ENCODE results near the gene DIP2B. TPM values are rescaled to one million over a fixed set of nuclear protein-coding genes. Genes with fewer than 3 reads are reported as not detected.

Gene DIP2B
- total and polyA plus RNA-seq, 2 donors (not counting 1 experiment from before 2014, with no cell fraction given) = 12.6 to 21.0 TPM

DNA sequence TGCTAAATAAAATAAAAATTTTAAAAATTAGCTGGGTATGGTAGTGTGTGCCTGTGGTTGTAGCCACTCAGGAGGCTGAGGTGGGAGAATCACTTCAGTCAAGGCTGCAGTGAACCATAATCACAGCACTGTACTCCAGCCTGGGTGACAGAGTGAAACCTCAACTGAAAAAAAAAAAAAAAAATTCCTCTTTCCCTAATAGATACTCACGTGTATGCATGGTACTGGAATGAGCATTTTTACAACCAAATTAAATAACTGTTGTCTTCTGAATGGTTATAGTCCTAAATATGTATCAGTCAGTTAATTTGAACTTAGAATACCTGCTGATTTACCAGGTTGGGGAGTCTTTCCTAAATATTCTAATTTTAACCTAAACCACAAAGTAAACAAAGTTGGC is 160.8 kb downstream of the DIP2B start:
- no peak overlapping the region for H3K4me2 ChIP-seq (ENCODE audit: extremely low read depth, insufficient read depth, low read length)
- no peaks in the 10 kb centered on the region for H4K20me1 ChIP-seq (ENCODE audit: control insufficient read depth, extremely low read depth, insufficient read depth, low read length)
- no peaks in the 10 kb centered on the region for H3K4me1 ChIP-seq (ENCODE audit: control insufficient read depth, extremely low read depth, insufficient read depth, low read length)
- H3K27ac ChIP-seq (ENCODE audit: insufficient read depth, low read length) = no peak overlapping the region
- H3K27me3 ChIP-seq (ENCODE audit: control insufficient read depth, insufficient read depth, low read length) = no peaks in the 10 kb centered on the region
- no peak overlapping the region for H3K4me3 ChIP-seq (replicated peaks in 1 of 4; ENCODE audit: control extremely low read depth in 1 of 4, insufficient read depth in 1 of 4, low read depth in 3 of 4, low read length in 4 of 4)
- no peak for DNase-seq (ENCODE audit: low read depth in 2 of 2)
- TF ChIP-seq, protein P1, sequence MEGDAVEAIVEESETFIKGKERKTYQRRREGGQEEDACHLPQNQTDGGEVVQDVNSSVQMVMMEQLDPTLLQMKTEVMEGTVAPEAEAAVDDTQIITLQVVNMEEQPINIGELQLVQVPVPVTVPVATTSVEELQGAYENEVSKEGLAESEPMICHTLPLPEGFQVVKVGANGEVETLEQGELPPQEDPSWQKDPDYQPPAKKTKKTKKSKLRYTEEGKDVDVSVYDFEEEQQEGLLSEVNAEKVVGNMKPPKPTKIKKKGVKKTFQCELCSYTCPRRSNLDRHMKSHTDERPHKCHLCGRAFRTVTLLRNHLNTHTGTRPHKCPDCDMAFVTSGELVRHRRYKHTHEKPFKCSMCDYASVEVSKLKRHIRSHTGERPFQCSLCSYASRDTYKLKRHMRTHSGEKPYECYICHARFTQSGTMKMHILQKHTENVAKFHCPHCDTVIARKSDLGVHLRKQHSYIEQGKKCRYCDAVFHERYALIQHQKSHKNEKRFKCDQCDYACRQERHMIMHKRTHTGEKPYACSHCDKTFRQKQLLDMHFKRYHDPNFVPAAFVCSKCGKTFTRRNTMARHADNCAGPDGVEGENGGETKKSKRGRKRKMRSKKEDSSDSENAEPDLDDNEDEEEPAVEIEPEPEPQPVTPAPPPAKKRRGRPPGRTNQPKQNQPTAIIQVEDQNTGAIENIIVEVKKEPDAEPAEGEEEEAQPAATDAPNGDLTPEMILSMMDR (conservative IDR thresholded peaks at IDR 0.05 in 1 of 2, IDR thresholded peaks at IDR 0.05 in 1 of 2; ENCODE audit: low read depth in 1 of 2, low read length in 2 of 2) = no peak
- TF ChIP-seq EZH2 (IDR thresholded peaks at IDR 0.05; ENCODE audit: low read length, missing control alignments) = no peak
- H3K9me3 ChIP-seq (ENCODE audit: control insufficient read depth, insufficient read depth, low read depth, low read length) = no peaks in the 10 kb centered on the region
- H3K79me2 ChIP-seq (ENCODE audit: control insufficient read depth, insufficient read depth, low read length) = no peaks in the 10 kb centered on the region
- H2AFZ ChIP-seq (ENCODE audit: low read length) = no peak overlapping the region
- H3K9ac ChIP-seq (ENCODE audit: insufficient read depth, low read length) = no peak overlapping the region
- no peaks in the 10 kb centered on the region for H3K36me3 ChIP-seq (ENCODE audit: control insufficient read depth, insufficient read depth, low read length)

DNA sequence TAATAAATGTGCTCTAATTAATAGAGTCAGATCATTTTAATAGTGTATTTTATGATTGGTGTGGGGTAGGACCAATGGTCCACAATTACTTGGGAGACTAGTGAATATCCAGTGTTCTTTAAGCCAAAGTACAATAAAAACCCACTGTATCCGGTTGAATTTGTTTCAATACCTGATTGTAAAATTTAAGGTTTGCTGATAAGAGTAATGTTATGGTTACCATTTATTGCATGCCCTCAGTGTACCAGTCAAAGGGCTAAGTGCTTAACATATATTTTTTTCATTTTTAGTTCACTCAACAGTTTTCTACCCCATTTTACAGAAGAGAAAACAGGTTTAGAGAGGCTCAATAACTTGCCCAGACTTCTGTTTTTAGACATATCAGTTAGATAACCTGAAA is 161.2 kb downstream of the DIP2B start:
- no peak for DNase-seq (ENCODE audit: low read depth in 2 of 2)
- TF ChIP-seq, protein P1 (conservative IDR thresholded peaks at IDR 0.05 in 1 of 2, IDR thresholded peaks at IDR 0.05 in 1 of 2; ENCODE audit: low read depth in 1 of 2, low read length in 2 of 2) = no peak
- no peak for TF ChIP-seq EZH2 (IDR thresholded peaks at IDR 0.05; ENCODE audit: low read length, missing control alignments)
- H3K27ac ChIP-seq (ENCODE audit: insufficient read depth, low read length) = no peak overlapping the region
- H3K4me1 ChIP-seq (ENCODE audit: control insufficient read depth, extremely low read depth, insufficient read depth, low read length) = no peaks in the 10 kb centered on the region
- no peak overlapping the region for H3K9ac ChIP-seq (ENCODE audit: insufficient read depth, low read length)
- no peak overlapping the region for H2AFZ ChIP-seq (ENCODE audit: low read length)
- no peaks in the 10 kb centered on the region for H3K79me2 ChIP-seq (ENCODE audit: control insufficient read depth, insufficient read depth, low read length)
- no peak overlapping the region for H3K4me2 ChIP-seq (ENCODE audit: extremely low read depth, insufficient read depth, low read length)
- H4K20me1 ChIP-seq (ENCODE audit: control insufficient read depth, extremely low read depth, insufficient read depth, low read length) = no peaks in the 10 kb centered on the region
- no peak overlapping the region for H3K4me3 ChIP-seq (replicated peaks in 1 of 4; ENCODE audit: control extremely low read depth in 1 of 4, insufficient read depth in 1 of 4, low read depth in 3 of 4, low read length in 4 of 4)
- H3K9me3 ChIP-seq (ENCODE audit: control insufficient read depth, insufficient read depth, low read depth, low read length) = no peaks in the 10 kb centered on the region
- H3K27me3 ChIP-seq (ENCODE audit: control insufficient read depth, insufficient read depth, low read length) = no peaks in the 10 kb centered on the region
- H3K36me3 ChIP-seq (ENCODE audit: control insufficient read depth, insufficient read depth, low read length) = no peaks in the 10 kb centered on the region

DNA sequence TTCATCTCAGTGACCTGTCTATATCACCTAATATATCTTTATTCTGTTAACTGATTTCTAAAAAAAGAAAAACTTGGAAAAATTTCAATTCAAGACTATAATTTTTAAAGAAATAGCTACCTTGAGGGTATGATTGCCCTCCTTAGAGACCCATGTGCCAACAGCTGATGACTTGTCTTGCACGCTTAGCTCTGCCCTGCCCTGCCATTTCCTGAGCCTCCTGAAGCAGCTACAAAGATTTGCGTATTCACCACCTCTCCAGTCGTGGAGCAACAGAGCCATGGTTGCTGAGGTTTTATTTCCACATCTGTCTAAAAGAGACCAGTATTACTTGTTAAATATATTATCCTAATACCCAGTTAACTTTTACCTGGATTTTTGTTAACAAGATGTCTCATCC is 167.4 kb downstream of the DIP2B start:
- Histone ChIP-seq H3K4me3 (replicated peaks in 1 of 4; ENCODE audit: control extremely low read depth in 1 of 4, insufficient read depth in 1 of 4, low read depth in 3 of 4, low read length in 4 of 4) (no peak overlapping the region), H3K9me3 (ENCODE audit: control insufficient read depth, insufficient read depth, low read depth, low read length) (no peaks in the 10 kb centered on the region), H3K4me1 (ENCODE audit: control insufficient read depth, extremely low read depth, insufficient read depth, low read length) (no peaks in the 10 kb centered on the region), H2AFZ (ENCODE audit: low read length) (no peak overlapping the region), H3K27ac (ENCODE audit: insufficient read depth, low read length) (no peak overlapping the region), H3K4me2 (ENCODE audit: extremely low read depth, insufficient read depth, low read length) (no peak overlapping the region), H3K27me3 (ENCODE audit: control insufficient read depth, insufficient read depth, low read length) (no peaks in the 10 kb centered on the region), H3K9ac (ENCODE audit: insufficient read depth, low read length) (no peak overlapping the region), H3K36me3 (ENCODE audit: control insufficient read depth, insufficient read depth, low read length) (no peaks in the 10 kb centered on the region), H4K20me1 (ENCODE audit: control insufficient read depth, extremely low read depth, insufficient read depth, low read length) (no peaks in the 10 kb centered on the region), H3K79me2 (ENCODE audit: control insufficient read depth, insufficient read depth, low read length) (no peaks in the 10 kb centered on the region)
- TF ChIP-seq EZH2 (IDR thresholded peaks at IDR 0.05; ENCODE audit: low read length, missing control alignments) = no peak
- TF ChIP-seq, protein P1 (conservative IDR thresholded peaks at IDR 0.05 in 1 of 2, IDR thresholded peaks at IDR 0.05 in 1 of 2; ENCODE audit: low read depth in 1 of 2, low read length in 2 of 2) = no peak
- no peak for DNase-seq (ENCODE audit: low read depth in 2 of 2)
